Activated CD8-positive, alpha-beta T cell treated with anti-CD3 and anti-CD28 coated beads, Interleukin-2, amount 10 ng/mL, durations not matched to agents 7 days and 5 days (primary cell): ENCODE measurements around the gene KSR1. TPM values are rescaled to one million over a fixed set of nuclear protein-coding genes. Genes with fewer than 3 reads are reported as not detected.
"Not testable (repeated sequence)": the region's sequence is repeated elsewhere in the genome, so short reads cannot be mapped to it uniquely, and the experiment has no call there.

Experiments used
- ATAC-seq: fragments of 150-1000 bp; cut with Tn5 transposase; one replicate; pipeline ENCODE4 v1.10.0; 2021; ENCODE audit warnings: moderate library complexity
- CTCF ChIA-PET: fragments of 350-600 bp; sonication (Branson Sonifier 250); formaldehyde crosslinking; loops from one replicate; lab custom pipeline; 2021; ENCODE audit warnings: antibody characterized with exemption; lab: Charles Lee
- POLR2A ChIA-PET: fragments of 350-600 bp; sonication (Branson Sonifier 250); formaldehyde crosslinking; loops from one replicate; lab custom pipeline; 2021; ENCODE audit warnings: antibody characterized with exemption; lab: Charles Lee
- DNase-seq: peaks from one replicate; pipeline ENCODE4 v3.0.0-alpha.2; 2020
- H3K27ac Mint-ChIP-seq: one replicate; pipeline ENCODE4 v1.8.0; 2021; ENCODE audit warnings: mild to moderate bottlenecking, mixed read lengths
- H3K27me3 Mint-ChIP-seq: one replicate; pipeline ENCODE4 v1.8.0; 2021; ENCODE audit warnings: low read depth, mixed read lengths
- H3K36me3 Mint-ChIP-seq: one replicate; pipeline ENCODE4 v1.8.0; 2021; ENCODE audit warnings: low read depth, mixed read lengths
- H3K4me1 Mint-ChIP-seq: one replicate; pipeline ENCODE4 v1.8.0; 2021; ENCODE audit warnings: low read depth, mixed read lengths
- H3K4me3 Mint-ChIP-seq: one replicate; pipeline ENCODE4 v1.8.0; 2021; ENCODE audit warnings: mild to moderate bottlenecking, mixed read lengths
- H3K9me3 Mint-ChIP-seq: one replicate; pipeline ENCODE4 v1.8.0; 2022; ENCODE audit warnings: mixed read lengths; ENCODE audit not compliant: insufficient read depth
- total RNA-seq, 2 experiments: library from RNA; stranded (reverse); gene quantifications; one replicate each; pipeline ENCODE4 v1.2.3, GENCODE V29; 2021

Gene KSR1
- total RNA-seq, 2 experiments from 2014 or later, result 45.3 to 45.8 TPM

- H3K27me3 Mint-ChIP-seq, ATAC-seq, H3K9me3 Mint-ChIP-seq, CTCF ChIA-PET, DNase-seq, POLR2A ChIA-PET, H3K27ac Mint-ChIP-seq, H3K36me3 Mint-ChIP-seq, H3K4me1 Mint-ChIP-seq, H3K4me3 Mint-ChIP-seq: not testable (repeated sequence)
Observed at GRCh38 chr17:27427166-27427862, 28.9 kb upstream of the KSR1 start.

DNA sequence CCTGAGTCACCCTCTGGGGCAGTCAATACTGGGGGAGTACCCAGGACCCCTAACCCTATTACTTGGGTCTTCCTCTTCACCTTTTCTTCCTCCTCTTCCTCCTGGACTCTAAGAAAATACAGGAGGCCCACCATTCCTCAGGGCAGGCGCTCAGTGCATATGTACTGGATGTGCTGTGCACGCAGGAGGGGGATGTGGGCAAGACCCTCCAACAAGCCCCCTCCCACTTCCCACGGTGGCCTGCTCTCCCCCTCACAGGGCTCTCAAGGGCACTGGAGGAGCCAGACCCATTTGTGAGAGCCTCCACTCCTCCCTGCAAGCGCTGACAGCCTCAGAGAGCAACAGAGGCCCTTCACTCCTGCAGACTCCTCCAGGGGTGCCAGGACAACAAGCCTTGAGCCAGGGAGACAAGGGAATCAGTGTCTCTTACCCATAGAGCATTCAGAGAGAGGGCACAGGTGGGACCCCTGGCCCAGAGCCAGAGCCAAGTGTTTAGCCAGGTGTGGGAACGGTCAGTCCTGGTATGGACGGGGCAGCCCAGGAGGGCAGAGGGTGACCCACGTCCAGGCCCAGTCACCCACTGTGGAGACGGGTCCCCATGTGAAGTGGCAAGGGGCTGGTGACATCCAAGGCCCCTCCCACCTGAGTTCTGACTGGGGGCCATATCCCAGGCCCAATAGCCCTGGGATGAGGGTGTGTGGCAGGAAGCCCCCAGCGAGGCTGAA lies 27.3 kb upstream of the KSR1 start:
- Mint-ChIP-seq H3K27ac (no peak overlapping the region), H3K4me1 (no peaks in the 10 kb centered on the region), H3K36me3 (peaks cover 2% of the 10 kb centered on the region), H3K4me3 (no peak overlapping the region), H3K27me3 (no peaks in the 10 kb centered on the region), H3K9me3 (no peaks in the 10 kb centered on the region)
- ATAC-seq (no peak), DNase-seq (no peak)
- CTCF ChIA-PET, result no interaction called here
- POLR2A ChIA-PET, result no interaction called here

- Mint-ChIP-seq H3K4me3 (no peak overlapping the region), H3K36me3 (peaks cover 2% of the 10 kb centered on the region), H3K27me3 (no peaks in the 10 kb centered on the region), H3K27ac (no peak overlapping the region), H3K9me3 (no peaks in the 10 kb centered on the region), H3K4me1 (no peaks in the 10 kb centered on the region)
- CTCF ChIA-PET, result no interaction called here
- ATAC-seq, result no peak
- DNase-seq, result no peak
- POLR2A ChIA-PET, result no interaction called here
Observed at GRCh38 chr17:27429666-27430382, 26.4 kb upstream of the KSR1 start.

DNA sequence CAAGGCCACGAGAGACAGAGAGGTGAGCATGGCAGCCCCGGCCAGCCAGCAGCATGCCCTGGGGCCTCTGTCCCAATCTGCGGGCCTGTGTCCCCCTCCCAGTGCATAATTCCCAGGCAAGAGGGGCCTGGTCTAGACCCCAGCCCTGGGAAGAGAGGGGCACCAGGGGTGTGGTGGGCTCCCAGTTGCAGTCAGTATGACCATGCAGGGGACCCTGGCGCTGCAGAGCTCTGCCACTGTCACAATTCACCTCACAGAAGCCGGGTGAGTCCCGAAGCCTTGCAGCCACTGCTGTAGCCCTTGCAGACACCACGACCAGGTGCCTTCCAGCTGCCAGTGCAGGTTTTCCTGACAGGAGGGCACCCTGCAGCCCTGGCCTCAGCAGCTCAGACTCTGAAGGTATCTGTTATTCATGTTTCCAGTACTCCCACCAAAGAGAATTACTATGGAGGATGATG lies 25.8 kb upstream of the KSR1 start:
- Mint-ChIP-seq H3K4me3 (no peak overlapping the region), H3K9me3 (no peaks in the 10 kb centered on the region), H3K27me3 (no peaks in the 10 kb centered on the region), H3K36me3 (peaks cover 2% of the 10 kb centered on the region), H3K27ac (no peak overlapping the region), H3K4me1 (no peaks in the 10 kb centered on the region)
- POLR2A ChIA-PET, result no interaction called here
- CTCF ChIA-PET, result no interaction called here
- no peak for ATAC-seq
- DNase-seq, result no peak

DNA sequence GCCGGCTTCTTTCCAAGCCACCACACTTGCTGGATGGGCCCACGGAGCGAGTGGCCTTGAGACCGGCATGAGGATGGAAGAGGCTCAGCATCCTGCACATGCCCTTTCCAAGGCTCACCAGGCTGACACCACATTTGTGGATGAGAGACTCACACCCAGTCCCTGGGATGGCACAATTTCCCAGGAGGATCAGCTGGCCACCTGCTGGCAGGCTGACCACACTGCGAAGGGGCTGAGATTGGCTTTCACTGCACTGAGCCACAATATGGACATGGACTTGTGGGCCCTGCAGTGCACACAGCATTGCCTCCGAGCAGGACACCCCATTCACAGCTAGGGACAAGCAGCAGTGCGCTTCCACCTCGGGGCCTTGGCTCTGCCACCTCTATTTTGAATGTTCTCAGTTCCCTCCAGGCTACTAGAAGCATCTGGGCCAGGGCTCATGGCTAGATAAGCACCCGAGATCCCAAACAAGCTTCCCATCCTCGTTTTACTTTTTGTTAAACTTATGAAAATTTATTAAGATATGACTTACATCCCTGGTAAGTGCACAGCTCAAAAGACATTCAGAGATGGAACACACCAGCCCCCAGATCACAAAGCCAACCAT lies 25.3 kb upstream of the KSR1 start:
- Mint-ChIP-seq H3K9me3 (no peaks in the 10 kb centered on the region), H3K36me3 (peaks cover 2% of the 10 kb centered on the region), H3K27ac (no peak overlapping the region), H3K4me3 (no peak overlapping the region), H3K27me3 (no peaks in the 10 kb centered on the region), H3K4me1 (no peaks in the 10 kb centered on the region)
- POLR2A ChIA-PET, result no interaction called here
- DNase-seq (no peak), ATAC-seq (no peak)
- CTCF ChIA-PET, result no interaction called here

DNA sequence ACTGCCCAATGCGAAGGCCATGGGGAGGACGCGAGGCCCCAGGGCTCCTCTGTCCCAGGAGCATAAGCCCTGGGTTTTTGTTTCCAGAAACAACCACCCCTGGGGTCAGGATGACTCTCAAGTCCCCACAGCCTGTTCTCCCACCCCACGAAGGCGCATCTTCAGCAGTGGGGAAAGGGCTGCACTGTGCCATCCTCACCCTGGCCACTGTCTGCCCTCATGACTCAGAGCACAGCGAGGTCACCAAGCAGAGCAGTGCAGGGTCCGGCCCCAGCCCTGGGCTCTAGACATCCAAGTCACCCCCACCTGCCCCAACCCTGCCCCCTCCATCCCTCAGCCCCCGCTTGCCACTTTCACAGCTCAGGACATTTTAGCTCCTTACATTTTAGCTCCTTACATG lies 22.7 kb upstream of the KSR1 start:
- H3K27ac Mint-ChIP-seq, result no peak overlapping the region
- CTCF ChIA-PET, result no interaction called here
- POLR2A ChIA-PET, result no interaction called here
- no peaks in the 10 kb centered on the region for H3K36me3 Mint-ChIP-seq
- no peak overlapping the region for H3K4me3 Mint-ChIP-seq
- no peaks in the 10 kb centered on the region for H3K9me3 Mint-ChIP-seq
- H3K4me1 Mint-ChIP-seq, result no peaks in the 10 kb centered on the region
- DNase-seq (no peak), ATAC-seq (no peak)
- H3K27me3 Mint-ChIP-seq, result no peaks in the 10 kb centered on the region

GRCh38 chr17:27435431-27436070 lies 20.7 kb upstream of the KSR1 start:
- CTCF ChIA-PET, result interaction anchor here (1.2 kb wide), 1 partner anchor 167 kb away, joined by 3 read pairs; no protein-coding TSS in a partner anchor
- not testable (repeated sequence) for H3K27ac Mint-ChIP-seq
- POLR2A ChIA-PET, result interaction anchor here (0.6 kb wide), 1 partner anchor 165 kb away, joined by 4 read pairs; no protein-coding TSS in a partner anchor

GRCh38 chr17:27438348-27438998 lies 17.8 kb upstream of the KSR1 start:
- H3K27me3 Mint-ChIP-seq, result no peaks in the 10 kb centered on the region

More at GRCh38 chr17:27435431-27436070, 20.7 kb upstream of the KSR1 start:
- ATAC-seq, H3K4me3 Mint-ChIP-seq, DNase-seq, H3K27me3 Mint-ChIP-seq, H3K9me3 Mint-ChIP-seq, H3K36me3 Mint-ChIP-seq, H3K4me1 Mint-ChIP-seq: not testable (repeated sequence)

GRCh38 chr17:27439342-27439741 lies 16.9 kb upstream of the KSR1 start:
- Mint-ChIP-seq H3K36me3 (no peaks in the 10 kb centered on the region), H3K27me3 (no peaks in the 10 kb centered on the region), H3K4me3 (no peak overlapping the region), H3K27ac (no peak overlapping the region), H3K4me1 (peaks cover 2% of the 10 kb centered on the region), H3K9me3 (no peaks in the 10 kb centered on the region)
- CTCF ChIA-PET, result no interaction called here
- ATAC-seq, result no peak
- DNase-seq, result no peak
- POLR2A ChIA-PET, result no interaction called here

More at GRCh38 chr17:27438348-27438998, 17.8 kb upstream of the KSR1 start:
- Mint-ChIP-seq H3K4me1 (peaks cover 2% of the 10 kb centered on the region), H3K36me3 (no peaks in the 10 kb centered on the region), H3K4me3 (no peak overlapping the region), H3K27ac (no peak overlapping the region), H3K9me3 (no peaks in the 10 kb centered on the region)
- ChIA-PET CTCF (no interaction called here), POLR2A (no interaction called here)
- DNase-seq, result no peak
- ATAC-seq, result no peak

GRCh38 chr17:27442702-27443101 lies 13.5 kb upstream of the KSR1 start:
- no peak for ATAC-seq
- no peak overlapping the region for H3K4me3 Mint-ChIP-seq
- POLR2A ChIA-PET, result no interaction called here

GRCh38 chr17:27443491-27443890 lies 12.8 kb upstream of the KSR1 start:
- ATAC-seq, result no peak

More at GRCh38 chr17:27442702-27443101, 13.5 kb upstream of the KSR1 start:
- no peak overlapping the region for H3K27ac Mint-ChIP-seq
- no peaks in the 10 kb centered on the region for H3K9me3 Mint-ChIP-seq
- CTCF ChIA-PET, result no interaction called here
- no peak for DNase-seq
- no peaks in the 10 kb centered on the region for H3K36me3 Mint-ChIP-seq
- peaks cover 10% of the 10 kb centered on the region for H3K27me3 Mint-ChIP-seq
- H3K4me1 Mint-ChIP-seq, result peaks cover 2% of the 10 kb centered on the region

More at GRCh38 chr17:27443491-27443890, 12.8 kb upstream of the KSR1 start:
- ChIA-PET CTCF (no interaction called here), POLR2A (no interaction called here)
- peaks cover 2% of the 10 kb centered on the region for H3K4me1 Mint-ChIP-seq
- H3K4me3 Mint-ChIP-seq, result no peak overlapping the region
- H3K27me3 Mint-ChIP-seq, result peaks cover 11% of the 10 kb centered on the region
- DNase-seq, result no peak
- no peaks in the 10 kb centered on the region for H3K36me3 Mint-ChIP-seq
- H3K27ac Mint-ChIP-seq, result no peak overlapping the region
- H3K9me3 Mint-ChIP-seq, result no peaks in the 10 kb centered on the region
